ENCODE measurements around the gene ZNF214.

Gene ZNF214

DNA sequence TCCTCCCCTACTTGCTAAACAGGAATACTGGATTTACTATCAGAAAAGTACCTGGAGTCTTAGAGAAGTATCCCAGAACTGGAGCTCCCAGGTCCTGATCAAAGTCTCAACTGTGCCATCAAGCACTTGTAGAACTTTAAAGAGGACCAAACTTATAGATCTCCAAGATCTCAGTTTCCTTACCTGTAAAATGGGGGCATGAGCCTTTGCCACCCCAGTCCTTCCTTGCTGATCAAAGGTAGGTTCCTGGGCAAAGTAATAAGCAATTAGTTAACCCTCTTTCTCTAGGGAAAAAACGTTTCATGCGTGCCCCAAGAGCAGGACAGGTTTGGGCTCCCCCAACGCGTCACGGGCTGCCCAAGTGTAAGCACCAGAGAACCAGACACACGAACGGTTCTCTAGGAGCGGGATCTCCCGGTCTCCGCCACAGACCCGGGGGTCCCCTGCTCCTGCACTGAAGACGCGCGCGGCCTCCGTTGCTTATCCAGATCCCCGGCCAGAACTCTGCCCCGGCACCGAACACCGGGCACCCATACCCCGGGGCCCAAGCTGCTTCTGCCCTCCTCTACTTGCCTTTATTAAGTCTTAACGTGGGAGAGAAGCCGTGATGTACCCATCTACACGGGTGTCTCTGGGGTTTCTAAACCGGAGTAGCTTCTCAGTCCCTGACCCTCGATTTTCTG lies 505 bp downstream of the ZNF214 start:
- no peak for TF ChIP-seq CTCF (IDR thresholded peaks at IDR 0.05; ENCODE audit: low read depth, low read length, missing control alignments)
- DNase-seq (ENCODE audit: low read depth) = no peak
- peak overlapping the region; percentile 46 for H3K4me3 ChIP-seq (ENCODE audit: low read depth, low read length)

GRCh38 chr11:7016011-7016410 lies 4.1 kb downstream of the ZNF214 start:
- no peak for TF ChIP-seq CTCF (IDR thresholded peaks at IDR 0.05; ENCODE audit: low read depth, low read length, missing control alignments)
- no peak overlapping the region for H3K4me3 ChIP-seq (ENCODE audit: low read depth, low read length)
- no peak for DNase-seq (ENCODE audit: low read depth)

- no peak for DNase-seq (ENCODE audit: low read depth)
- TF ChIP-seq CTCF (IDR thresholded peaks at IDR 0.05; ENCODE audit: low read depth, low read length, missing control alignments) = no peak
- H3K4me3 ChIP-seq (ENCODE audit: low read depth, low read length) = no peak overlapping the region
These were observed 6.0 kb downstream of the ZNF214 start for GRCh38 chr11:7014118-7014517.

DNA sequence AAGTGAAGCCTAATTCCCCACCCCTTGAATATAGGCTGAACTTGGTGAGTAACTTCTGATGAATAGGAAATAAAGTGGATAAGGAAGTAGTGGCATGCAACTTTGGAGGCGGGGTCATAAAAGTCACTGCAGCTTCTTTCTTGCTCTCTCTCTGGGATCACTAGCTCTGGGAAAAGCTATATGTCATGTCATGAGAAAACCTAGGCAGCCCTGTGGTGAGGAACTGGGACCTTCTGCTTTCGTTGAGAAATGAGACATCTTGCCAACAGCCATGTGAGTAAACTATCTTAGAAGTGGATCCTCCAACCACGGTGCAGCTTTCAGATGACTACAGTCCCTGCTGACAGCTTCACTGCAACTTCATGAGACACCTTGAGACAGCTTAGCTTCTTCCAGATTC lies 15.7 kb downstream of the ZNF214 start:
- H3K4me3 ChIP-seq (ENCODE audit: low read depth, low read length) = no peak overlapping the region
- DNase-seq (ENCODE audit: low read depth) = peak; percentile 12
- TF ChIP-seq CTCF (IDR thresholded peaks at IDR 0.05; ENCODE audit: low read depth, low read length, missing control alignments) = no peak

DNA sequence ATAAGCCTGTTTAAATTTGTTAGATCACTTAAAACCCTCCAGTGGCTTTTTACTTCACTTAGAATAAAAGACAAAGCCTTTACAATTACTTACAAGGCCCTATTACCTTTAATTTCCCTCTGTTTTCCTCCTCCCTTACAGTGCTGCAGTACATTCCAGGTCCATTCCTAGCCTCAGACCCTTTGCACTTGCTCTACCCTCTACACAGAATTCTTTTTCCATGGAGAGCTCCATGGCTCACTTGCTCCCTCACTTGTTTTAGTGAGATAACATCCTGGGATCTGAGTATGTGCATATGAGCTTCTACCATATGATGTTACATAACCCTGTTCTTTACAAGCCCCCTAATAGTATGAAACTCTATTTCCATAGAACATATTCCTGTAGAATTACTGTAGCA lies 24.4 kb downstream of the ZNF214 start:
- no peak for DNase-seq (ENCODE audit: low read depth)
- H3K4me3 ChIP-seq (ENCODE audit: low read depth, low read length) = no peak overlapping the region
- TF ChIP-seq CTCF (IDR thresholded peaks at IDR 0.05; ENCODE audit: low read depth, low read length, missing control alignments) = no peak

DNA sequence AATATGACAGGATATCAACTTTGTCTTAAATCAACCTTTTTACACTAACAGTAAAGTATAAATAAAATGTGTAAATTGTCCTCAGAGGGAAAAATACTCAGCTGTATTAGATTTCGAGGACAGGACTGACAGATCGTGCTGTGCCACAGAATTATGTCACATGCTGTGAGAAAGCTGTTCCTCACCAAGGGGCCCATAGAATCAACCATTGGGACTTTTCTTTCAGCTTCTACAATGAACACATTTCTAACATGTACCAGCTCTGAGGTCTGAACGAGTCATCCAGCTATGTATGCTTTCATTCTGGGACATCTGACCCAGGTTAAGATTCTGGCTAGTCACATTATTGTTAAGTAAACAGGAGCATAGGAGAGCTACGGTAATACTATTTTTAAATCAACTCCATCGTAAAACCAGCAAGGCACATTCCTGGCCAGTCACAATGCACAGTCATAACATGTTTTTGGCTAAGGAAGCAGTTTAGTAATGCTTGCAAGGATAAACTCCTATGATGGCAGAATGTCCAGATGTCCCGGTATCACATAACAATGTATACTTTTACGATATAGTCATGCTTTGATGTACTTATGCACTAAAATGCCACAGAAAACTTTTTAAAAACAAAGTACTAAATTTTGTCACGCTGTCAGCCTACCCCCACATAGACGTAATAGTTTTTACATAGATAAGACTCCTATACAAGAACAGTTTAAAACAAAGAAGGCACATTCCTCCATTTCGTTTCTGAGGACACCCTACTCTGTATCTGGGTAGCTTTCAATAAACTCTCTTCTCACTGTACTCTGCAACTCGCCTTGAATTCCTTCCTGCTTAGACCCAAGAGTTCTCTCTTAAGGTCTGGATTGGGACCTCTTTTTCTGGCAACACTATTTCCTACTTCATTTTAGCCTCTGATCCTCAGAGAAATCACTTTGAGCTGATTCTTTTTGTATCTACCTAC lies 27.4 kb downstream of the ZNF214 start:
- TF ChIP-seq CTCF (IDR thresholded peaks at IDR 0.05; ENCODE audit: low read depth, low read length, missing control alignments) = no peak
- DNase-seq (ENCODE audit: low read depth) = no peak
- H3K4me3 ChIP-seq (ENCODE audit: low read depth, low read length) = no peak overlapping the region
